SH-SY5Y (cell line): ENCODE measurements around the gene CCDC196.

Source experiments
- GATA2 ChIP-seq: IDR thresholded peaks from 2 replicates; pipeline ENCODE4 v1.6.1; 2011; ENCODE audit warnings: mild to moderate bottlenecking, low read depth, low read length
- GATA3 ChIP-seq: IDR thresholded peaks from 2 replicates; pipeline ENCODE4 v1.6.1; 2011; ENCODE audit warnings: low read depth, mild to moderate bottlenecking, low read length, moderate library complexity

DNA sequence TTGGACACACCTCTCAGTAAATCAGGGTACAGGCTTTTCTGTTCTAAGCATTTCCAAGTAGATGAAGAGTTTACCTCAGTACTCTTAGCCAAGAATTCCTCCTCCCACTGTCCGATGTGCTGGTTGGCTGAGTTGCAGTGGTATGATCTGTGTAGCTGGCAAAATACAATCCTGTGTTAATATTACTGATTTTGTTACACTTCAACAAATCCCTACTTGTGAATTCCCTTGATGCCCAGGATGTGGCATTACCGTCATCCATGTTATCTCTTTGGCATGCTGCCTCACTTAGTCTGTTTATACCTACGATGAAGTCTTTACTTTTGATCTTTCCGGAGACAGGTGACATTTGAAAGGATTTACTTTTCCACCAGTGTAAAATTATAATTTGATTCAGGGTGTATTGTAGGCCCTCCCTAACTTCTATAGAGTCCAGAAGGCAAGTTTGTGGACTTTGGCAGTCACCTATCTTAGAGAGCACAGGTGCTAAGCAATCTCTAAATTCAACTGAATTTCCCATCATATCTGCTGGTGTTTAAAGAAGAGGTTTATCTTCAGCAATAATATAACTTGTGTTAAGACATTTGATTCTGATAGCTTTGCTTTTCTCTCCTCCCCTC is 10.1 kb downstream of the CCDC196 start:
- TF ChIP-seq GATA2: no peak
- TF ChIP-seq GATA3: no peak
